ENCODE measurements around the gene HOXB4.

DNA sequence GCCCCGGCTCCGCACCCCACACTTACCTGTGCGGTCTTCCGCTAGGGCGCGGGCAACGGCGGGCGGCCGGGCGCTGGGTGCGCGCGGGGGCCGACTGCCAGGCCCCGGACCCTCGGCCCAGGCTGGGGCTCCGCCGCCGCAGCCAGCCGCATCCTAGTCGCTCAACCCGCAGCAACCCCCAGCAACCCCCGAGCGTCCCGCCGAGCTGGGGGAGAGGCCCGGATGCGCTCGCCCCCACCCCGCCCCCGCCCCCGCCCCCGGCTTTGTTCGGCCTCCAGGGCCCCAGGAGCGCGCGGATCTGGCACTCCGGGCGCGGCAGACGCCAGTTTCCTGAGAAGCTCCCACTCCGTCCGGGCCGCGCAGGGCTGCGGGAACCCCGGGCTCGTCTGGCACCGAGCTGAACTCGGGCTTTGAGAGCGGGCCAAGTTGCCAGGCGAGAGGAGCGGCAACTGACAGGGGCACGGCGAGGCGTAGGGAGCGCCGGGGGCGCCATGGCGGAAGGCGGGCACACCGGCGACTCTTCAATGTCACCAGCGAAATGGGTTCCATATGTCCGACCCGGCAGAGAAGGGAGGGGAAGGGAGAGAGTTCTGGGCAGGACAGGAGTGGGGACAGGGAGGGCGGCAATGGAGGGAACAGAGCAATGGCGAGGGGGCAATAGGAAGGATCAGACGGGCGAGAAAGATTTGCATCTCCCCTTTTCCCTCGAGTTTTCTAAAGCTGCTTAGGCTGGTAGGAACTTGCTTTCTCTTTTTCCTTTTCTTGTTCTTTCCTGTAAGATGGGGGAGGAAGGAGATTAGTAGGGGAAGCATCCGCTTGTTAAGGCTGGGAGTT is 13.7 kb downstream of the HOXB4 start:
- TF ChIP-seq, protein P1, sequence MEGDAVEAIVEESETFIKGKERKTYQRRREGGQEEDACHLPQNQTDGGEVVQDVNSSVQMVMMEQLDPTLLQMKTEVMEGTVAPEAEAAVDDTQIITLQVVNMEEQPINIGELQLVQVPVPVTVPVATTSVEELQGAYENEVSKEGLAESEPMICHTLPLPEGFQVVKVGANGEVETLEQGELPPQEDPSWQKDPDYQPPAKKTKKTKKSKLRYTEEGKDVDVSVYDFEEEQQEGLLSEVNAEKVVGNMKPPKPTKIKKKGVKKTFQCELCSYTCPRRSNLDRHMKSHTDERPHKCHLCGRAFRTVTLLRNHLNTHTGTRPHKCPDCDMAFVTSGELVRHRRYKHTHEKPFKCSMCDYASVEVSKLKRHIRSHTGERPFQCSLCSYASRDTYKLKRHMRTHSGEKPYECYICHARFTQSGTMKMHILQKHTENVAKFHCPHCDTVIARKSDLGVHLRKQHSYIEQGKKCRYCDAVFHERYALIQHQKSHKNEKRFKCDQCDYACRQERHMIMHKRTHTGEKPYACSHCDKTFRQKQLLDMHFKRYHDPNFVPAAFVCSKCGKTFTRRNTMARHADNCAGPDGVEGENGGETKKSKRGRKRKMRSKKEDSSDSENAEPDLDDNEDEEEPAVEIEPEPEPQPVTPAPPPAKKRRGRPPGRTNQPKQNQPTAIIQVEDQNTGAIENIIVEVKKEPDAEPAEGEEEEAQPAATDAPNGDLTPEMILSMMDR (IDR thresholded peaks at IDR 0.05; ENCODE audit: low read depth, low read length, poor library complexity, severe bottlenecking): no peak
- TF ChIP-seq EZH2phosphoT487 (IDR thresholded peaks at IDR 0.05; ENCODE audit: borderline replicate concordance, low read length): no peak
